Stimulated activated CD4-positive, alpha-beta T cell treated with anti-CD3 and anti-CD28 coated beads, Interleukin-12 subunit alpha, Interleukin-12 subunit beta, amount 100 ng/mL, for 4 hours (primary cell): ENCODE measurements around the gene WIPF3.

Experiments
- DNase-seq: peaks from one replicate; pipeline ENCODE4 v3.0.0-alpha.2; 2020

WIPF3 gene

GRCh38 chr7:29919790-29920189 lies 113.5 kb downstream of the WIPF3 start:
- DNase-seq: no peak

- no peak for DNase-seq
Measured at GRCh38 chr7:29920491-29920890, 114.2 kb downstream of the WIPF3 start.

GRCh38 chr7:29921404-29922010 lies 115.2 kb downstream of the WIPF3 start:
- DNase-seq: peak; percentile 8

GRCh38 chr7:29922921-29923700 lies 116.8 kb downstream of the WIPF3 start:
- DNase-seq: no peak

GRCh38 chr7:29924006-29924405 lies 117.7 kb downstream of the WIPF3 start:
- no peak for DNase-seq

- DNase-seq: no peak
Measured at GRCh38 chr7:29924684-29925083, 118.4 kb downstream of the WIPF3 start.

GRCh38 chr7:29926216-29926615 lies 119.9 kb downstream of the WIPF3 start:
- no peak for DNase-seq

GRCh38 chr7:29926741-29927140 lies 120.4 kb downstream of the WIPF3 start:
- no peak for DNase-seq

GRCh38 chr7:29929018-29929807 lies 122.9 kb downstream of the WIPF3 start:
- no peak for DNase-seq

GRCh38 chr7:29935111-29935510 lies 128.8 kb downstream of the WIPF3 start:
- DNase-seq: no peak

GRCh38 chr7:29937132-29937531 lies 130.8 kb downstream of the WIPF3 start:
- no peak for DNase-seq

- no peak for DNase-seq
Measured at GRCh38 chr7:29940199-29940598, 133.9 kb downstream of the WIPF3 start.

- no peak for DNase-seq
Measured at GRCh38 chr7:29945259-29945809, 139.0 kb downstream of the WIPF3 start.

- DNase-seq: no peak
Measured at GRCh38 chr7:29946428-29947186, 140.3 kb downstream of the WIPF3 start.

- DNase-seq: no peak
Measured at GRCh38 chr7:29948587-29948986, 142.3 kb downstream of the WIPF3 start.

GRCh38 chr7:29950480-29950879 lies 144.2 kb downstream of the WIPF3 start:
- no peak for DNase-seq

GRCh38 chr7:29951206-29951605 lies 144.9 kb downstream of the WIPF3 start:
- DNase-seq: no peak

- DNase-seq: no peak
Measured at GRCh38 chr7:29953726-29954347, 147.5 kb downstream of the WIPF3 start.

GRCh38 chr7:29955075-29955792 lies 148.9 kb downstream of the WIPF3 start:
- DNase-seq: no peak

GRCh38 chr7:29955799-29956486 lies 149.6 kb downstream of the WIPF3 start:
- DNase-seq: no peak

GRCh38 chr7:29956487-29956836 lies 150.2 kb downstream of the WIPF3 start:
- no peak for DNase-seq
